Jurkat, Clone E6-1 (cell line): ENCODE data around the gene EML3. TPM values are rescaled to one million over a fixed set of nuclear protein-coding genes. Genes with fewer than 3 reads are reported as not detected.
"Not testable (repeated sequence)": the region's sequence is repeated elsewhere in the genome, so short reads cannot be mapped to it uniquely, and the experiment has no call there.

Experiments
- DNase-seq: peaks from one replicate; pipeline ENCODE4 v3.0.0-alpha.2; 2011; ENCODE audit warnings: low read depth, low spot score
- H3K4me3 ChIP-seq: 2 replicates; pipeline ENCODE4 v1.5.1; 2011; ENCODE audit warnings: mild to moderate bottlenecking, low read length, control low read depth, moderate library complexity
- polyA plus RNA-seq: library from polyadenylated mRNA; unstranded; fragments of >200 nt; gene quantifications from one replicate; pipeline ENCODE4 v1.2.1, GENCODE V29; 2012; ENCODE audit warnings: missing spikeins; ENCODE audit not compliant: insufficient read length, insufficient read depth

The EML3 gene
- polyA plus RNA-seq = 69.3 TPM

GRCh38 chr11:62612366-62613290, at the start of gene EML3, which contains the start of gene ROM1:
Gene EML3, minus strand, starts transcription at chr11:62612775. Its CDS starts 318 bp downstream, at chr11:62612457.
Gene ROM1, plus strand, starts transcription at chr11:62613257. Its CDS starts 25 bp downstream, at chr11:62613282.
- H3K4me3 ChIP-seq = peak within 1 kb of the TSS; percentile 84
- DNase-seq = peak; percentile 84

- H3K4me3 ChIP-seq = no peak overlapping the region
- DNase-seq = no peak
Observed at GRCh38 chr11:62656796-62657429, 44.3 kb upstream of the EML3 start.

GRCh38 chr11:62654297-62654696, 41.7 kb upstream of the EML3 start:
- no peak overlapping the region for H3K4me3 ChIP-seq
- DNase-seq = no peak

GRCh38 chr11:62652161-62653006, 39.8 kb upstream of the EML3 start:
- DNase-seq = no peak
- peak overlapping the region; percentile 80 for H3K4me3 ChIP-seq

- DNase-seq = not testable (repeated sequence)
Observed at GRCh38 chr11:62650283-62650682, 37.7 kb upstream of the EML3 start.

GRCh38 chr11:62649486-62649885, 36.9 kb upstream of the EML3 start:
- no peak overlapping the region for H3K4me3 ChIP-seq
- no peak for DNase-seq

More at GRCh38 chr11:62650283-62650682, 37.7 kb upstream of the EML3 start:
- not testable (repeated sequence) for H3K4me3 ChIP-seq

- H3K4me3 ChIP-seq = no peak overlapping the region
- no peak for DNase-seq
Observed at GRCh38 chr11:62648967-62649364, 36.4 kb upstream of the EML3 start.

- no peak for DNase-seq
- H3K4me3 ChIP-seq = no peak overlapping the region
Observed at GRCh38 chr11:62648185-62648966, 35.8 kb upstream of the EML3 start.

GRCh38 chr11:62647609-62648005, 35.0 kb upstream of the EML3 start:
- no peak overlapping the region for H3K4me3 ChIP-seq

GRCh38 chr11:62646825-62647608, 34.4 kb upstream of the EML3 start:
- H3K4me3 ChIP-seq = peak overlapping the region; percentile 27
- no peak for DNase-seq

More at GRCh38 chr11:62647609-62648005, 35.0 kb upstream of the EML3 start:
- DNase-seq = no peak

GRCh38 chr11:62645946-62646824, 33.6 kb upstream of the EML3 start, which contains the start of gene GANAB:
Gene GANAB, minus strand, starts transcription at chr11:62646613. Its CDS starts 14 bp downstream, at chr11:62646599.
- DNase-seq = peak; percentile 95
- H3K4me3 ChIP-seq = peak within 1 kb of the TSS; percentile 99

GRCh38 chr11:62645671-62645945, 33.0 kb upstream of the EML3 start:
- peak overlapping the region; percentile 99 for H3K4me3 ChIP-seq
- DNase-seq = no peak

- H3K4me3 ChIP-seq = no peak overlapping the region
- DNase-seq = no peak
Observed at GRCh38 chr11:62644220-62644619, 31.6 kb upstream of the EML3 start.

GRCh38 chr11:62632492-62632891, 19.9 kb upstream of the EML3 start:
- H3K4me3 ChIP-seq = no peak overlapping the region
- no peak for DNase-seq

GRCh38 chr11:62627713-62628112, 15.1 kb upstream of the EML3 start:
- DNase-seq = no peak
- no peak overlapping the region for H3K4me3 ChIP-seq

- DNase-seq = no peak
Observed at GRCh38 chr11:62622476-62623089, 10.0 kb upstream of the EML3 start.

More at GRCh38 chr11:62622476-62623089, 10.0 kb upstream of the EML3 start:
- no peak overlapping the region for H3K4me3 ChIP-seq
